ENCODE measurements around the gene RAB28.

RAB28 gene

GRCh38 chr4:13509442-13509841, 25.3 kb upstream of the RAB28 start:
- no peak for DNase-seq

GRCh38 chr4:13504374-13504773, 20.2 kb upstream of the RAB28 start:
- DNase-seq: no peak

- no peak for DNase-seq
These were observed 14.3 kb upstream of the RAB28 start for GRCh38 chr4:13498469-13498868.

- DNase-seq: no peak
These were observed 12.5 kb upstream of the RAB28 start for GRCh38 chr4:13496605-13497004.

- DNase-seq: no peak
These were observed 11.6 kb upstream of the RAB28 start for GRCh38 chr4:13495753-13496152.

GRCh38 chr4:13493793-13494192, 9.7 kb upstream of the RAB28 start:
- DNase-seq: no peak

GRCh38 chr4:13492747-13493146, 8.6 kb upstream of the RAB28 start:
- no peak for DNase-seq

GRCh38 chr4:13484749-13485221, 645 bp upstream of the RAB28 start:
- no peak for DNase-seq

GRCh38 chr4:13483768-13484121, 395 bp downstream of the RAB28 start:
- peak; percentile 5 for DNase-seq

GRCh38 chr4:13483136-13483767, 888 bp downstream of the RAB28 start:
- peak; percentile 20 for DNase-seq

GRCh38 chr4:13481569-13481968, 2.6 kb downstream of the RAB28 start:
- no peak for DNase-seq

- no peak for DNase-seq
These were observed 5.4 kb downstream of the RAB28 start for GRCh38 chr4:13478707-13479106.

GRCh38 chr4:13478131-13478530, 6.0 kb downstream of the RAB28 start:
- DNase-seq: no peak

- no peak for DNase-seq
These were observed 7.2 kb downstream of the RAB28 start for GRCh38 chr4:13476915-13477314.

GRCh38 chr4:13476152-13476551, 8.0 kb downstream of the RAB28 start:
- DNase-seq: no peak

- no peak for DNase-seq
These were observed 12.7 kb downstream of the RAB28 start for GRCh38 chr4:13471400-13471799.

GRCh38 chr4:13470379-13470778, 13.8 kb downstream of the RAB28 start:
- no peak for DNase-seq

- DNase-seq: no peak
These were observed 19.2 kb downstream of the RAB28 start for GRCh38 chr4:13464973-13465372.

- no peak for DNase-seq
These were observed 19.6 kb downstream of the RAB28 start for GRCh38 chr4:13464543-13464942.

- no peak for DNase-seq
These were observed 22.8 kb downstream of the RAB28 start for GRCh38 chr4:13461191-13461905.

GRCh38 chr4:13455411-13455810, 28.7 kb downstream of the RAB28 start:
- no peak for DNase-seq

- no peak for DNase-seq
These were observed 29.4 kb downstream of the RAB28 start for GRCh38 chr4:13454786-13455185.

GRCh38 chr4:13452927-13453579, 31.1 kb downstream of the RAB28 start:
- no peak for DNase-seq

- DNase-seq: no peak
These were observed 34.5 kb downstream of the RAB28 start for GRCh38 chr4:13449590-13449989.

All from 8988T (cell line).